Astrocyte (in vitro differentiated cells and primary cell): ENCODE results near the gene SUN1.

Experiments used
- EZH2 ChIP-seq: IDR thresholded peaks from 2 replicates; pipeline ENCODE4 v1.6.1; 2012; ENCODE audit warnings: mild to moderate bottlenecking, low read length, inconsistent platforms; ENCODE audit not compliant: insufficient read depth
- TF ChIP-seq, protein P1 (sequence below): IDR thresholded peaks from 2 replicates; pipeline ENCODE4 v1.5.1; 2011; ENCODE audit warnings: low read depth, mild to moderate bottlenecking, inconsistent platforms, low read length, moderate library complexity; ENCODE audit not compliant: insufficient read depth

DNA sequence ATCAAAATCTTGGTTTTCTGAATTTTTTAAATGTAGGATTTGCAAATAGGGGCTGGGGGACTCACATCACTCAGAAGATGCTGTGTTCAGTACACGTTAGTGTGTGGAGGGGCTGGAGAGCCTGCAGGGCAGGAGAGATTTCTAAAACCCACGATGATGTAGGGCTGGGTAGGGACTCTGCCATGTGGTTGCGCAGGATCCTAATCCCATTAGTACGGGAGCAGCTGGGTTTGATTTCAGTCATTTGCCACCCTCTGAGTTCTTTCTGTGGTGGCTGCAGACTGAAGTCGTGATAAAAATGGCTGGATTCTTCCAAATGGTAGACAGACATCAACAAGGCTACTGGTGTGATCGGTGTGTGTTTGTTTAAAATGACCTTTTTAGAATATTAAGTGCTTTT, 29.9 kb downstream of the SUN1 start:
- TF ChIP-seq, protein P1, sequence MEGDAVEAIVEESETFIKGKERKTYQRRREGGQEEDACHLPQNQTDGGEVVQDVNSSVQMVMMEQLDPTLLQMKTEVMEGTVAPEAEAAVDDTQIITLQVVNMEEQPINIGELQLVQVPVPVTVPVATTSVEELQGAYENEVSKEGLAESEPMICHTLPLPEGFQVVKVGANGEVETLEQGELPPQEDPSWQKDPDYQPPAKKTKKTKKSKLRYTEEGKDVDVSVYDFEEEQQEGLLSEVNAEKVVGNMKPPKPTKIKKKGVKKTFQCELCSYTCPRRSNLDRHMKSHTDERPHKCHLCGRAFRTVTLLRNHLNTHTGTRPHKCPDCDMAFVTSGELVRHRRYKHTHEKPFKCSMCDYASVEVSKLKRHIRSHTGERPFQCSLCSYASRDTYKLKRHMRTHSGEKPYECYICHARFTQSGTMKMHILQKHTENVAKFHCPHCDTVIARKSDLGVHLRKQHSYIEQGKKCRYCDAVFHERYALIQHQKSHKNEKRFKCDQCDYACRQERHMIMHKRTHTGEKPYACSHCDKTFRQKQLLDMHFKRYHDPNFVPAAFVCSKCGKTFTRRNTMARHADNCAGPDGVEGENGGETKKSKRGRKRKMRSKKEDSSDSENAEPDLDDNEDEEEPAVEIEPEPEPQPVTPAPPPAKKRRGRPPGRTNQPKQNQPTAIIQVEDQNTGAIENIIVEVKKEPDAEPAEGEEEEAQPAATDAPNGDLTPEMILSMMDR: no peak
- TF ChIP-seq EZH2: no peak
